H1 (cell line): ENCODE results near the gene TUBGCP6. TPM values are rescaled to one million over a fixed set of nuclear protein-coding genes. Genes with fewer than 3 reads are reported as not detected.

Experiments
- CTCF ChIA-PET: fragments of 300-600 bp; sonication (Branson Sonifier 250); formaldehyde crosslinking; loops from one replicate; lab custom pipeline; 2021; ENCODE audit not compliant: partially characterized antibody; lab: Charles Lee
- POLR2A ChIA-PET: fragments of 300-600 bp; sonication (Branson Sonifier 250); formaldehyde crosslinking; loops from one replicate; lab custom pipeline; 2021; ENCODE audit warnings: inconsistent platforms; ENCODE audit not compliant: partially characterized antibody; lab: Charles Lee
- DNase-seq, 2 experiments: peaks; one replicate each; pipeline versions ENCODE4 v3.0.0 to v3.0.0-alpha.2; 2010 to 2022; ENCODE audit warnings: low spot score in 2 of 2, low read depth in 1 of 2, mixed read lengths in 1 of 2
- FAIRE-seq: peaks from 2 replicates; lab custom pipeline; 2011; peaks lifted over from hg19 to GRCh38; lab: Jason Lieb, UNC
- H2AFZ ChIP-seq: 2 replicates; pipeline ENCODE4 v1.8.1; 2012; ENCODE audit warnings: low read length, inconsistent platforms
- H2AK5ac ChIP-seq: 2 replicates; pipeline ENCODE4 v1.6.1; 2013; ENCODE audit warnings: low read depth, low read length
- H2BK120ac ChIP-seq: replicated peaks from 2 replicates; pipeline ENCODE3; 2013; ENCODE audit warnings: low read depth, low read length, inconsistent platforms
- H2BK12ac ChIP-seq: 2 replicates; pipeline ENCODE4 v1.6.1; 2013; ENCODE audit warnings: low read depth, low read length
- H2BK15ac ChIP-seq: 2 replicates; pipeline ENCODE4 v1.6.1; 2013; ENCODE audit warnings: low read length
- H2BK20ac ChIP-seq: 2 replicates; pipeline ENCODE4 v1.6.1; 2013; ENCODE audit warnings: low read length
- H2BK5ac ChIP-seq: 2 replicates; pipeline ENCODE4 v1.6.1; 2013; ENCODE audit warnings: low read depth, low read length
- H3K14ac ChIP-seq: 2 replicates; pipeline ENCODE4 v1.6.1; 2013; ENCODE audit warnings: inconsistent platforms; ENCODE audit not compliant: insufficient read length
- H3K18ac ChIP-seq: 2 replicates; pipeline ENCODE4 v1.6.1; 2013; ENCODE audit warnings: low read length; ENCODE audit errors: extremely low read depth
- H3K23ac ChIP-seq: 2 replicates; pipeline ENCODE4 v1.6.1; 2013; ENCODE audit warnings: inconsistent platforms; ENCODE audit not compliant: insufficient read length
- H3K23me2 ChIP-seq: 2 replicates; pipeline ENCODE4 v1.6.1; 2013; ENCODE audit warnings: low read depth, low read length
- H3K27ac ChIP-seq: 2 replicates; pipeline ENCODE4 v1.6.1; 2011; ENCODE audit warnings: low read depth, low read length, inconsistent platforms
- H3K27me3 ChIP-seq, 4 experiments: replicated peaks in 1 of 4; 1 replicate in 1 of 4; 2 replicates in 3 of 4; pipeline versions ENCODE4 v1.6.1 to v1.8.1; 2011 to 2013; ENCODE audit warnings: low read length in 3 of 4, mild to moderate bottlenecking in 3 of 4, inconsistent platforms in 2 of 4, mixed read lengths in 2 of 4, moderate library complexity in 1 of 4; ENCODE audit not compliant: control insufficient read depth in 3 of 4, insufficient read depth in 3 of 4; ENCODE audit errors: extremely low read depth in 1 of 4
- H3K36me3 ChIP-seq, 4 experiments: 2 replicates each; pipeline versions ENCODE4 v1.6.1 to v1.8.1; 2011 to 2013; ENCODE audit warnings: mild to moderate bottlenecking in 4 of 4, low read length in 3 of 4, moderate library complexity in 2 of 4, control low read depth in 1 of 4, inconsistent platforms in 1 of 4; ENCODE audit not compliant: insufficient read depth in 4 of 4, control insufficient read depth in 2 of 4
- H3K4ac ChIP-seq: replicated peaks from 2 replicates; pipeline ENCODE3; 2013; ENCODE audit warnings: low read length, low read depth, mixed read lengths, inconsistent platforms; ENCODE audit not compliant: insufficient read length
- H3K4me1 ChIP-seq, 4 experiments: replicated peaks in 1 of 4; 1 replicate in 1 of 4; 2 replicates in 3 of 4; pipeline versions ENCODE4 v1.6.1 to v1.8.1; 2011 to 2013; ENCODE audit warnings: low read length in 3 of 4, inconsistent platforms in 2 of 4, mixed read lengths in 1 of 4; ENCODE audit not compliant: insufficient read depth in 4 of 4, control insufficient read depth in 3 of 4
- H3K4me2 ChIP-seq, 2 experiments: 2 replicates each; pipeline versions ENCODE4 v1.6.1 to v1.8.1; 2011 to 2013; ENCODE audit warnings: low read depth in 2 of 2, low read length in 2 of 2, control low read depth in 1 of 2, inconsistent platforms in 1 of 2, mild to moderate bottlenecking in 1 of 2; ENCODE audit not compliant: insufficient read depth in 1 of 2
- H3K4me3 ChIP-seq, 4 experiments: fragments of 200-600, 300-600 bp in 1 of 4; sonication (generic), shearing (Covaris generic), sonication (Bioruptor Twin) in 1 of 4; 2 replicates each; pipeline versions ENCODE4 v1.5.1 to v1.8.1; 2011 to 2016; ENCODE audit warnings: low read length in 4 of 4, low read depth in 3 of 4, control low read depth in 2 of 4, inconsistent platforms in 2 of 4, mild to moderate bottlenecking in 2 of 4, mixed read lengths in 1 of 4, moderate library complexity in 1 of 4; ENCODE audit not compliant: insufficient read depth in 2 of 4; ENCODE audit errors: extremely low read depth in 1 of 4
- H3K56ac ChIP-seq: replicated peaks from 2 replicates; pipeline ENCODE3; 2013; ENCODE audit warnings: low read depth, mild to moderate bottlenecking, mixed read lengths, low read length, inconsistent platforms; ENCODE audit not compliant: insufficient read length
- H3K79me1 ChIP-seq: 2 replicates; pipeline ENCODE4 v1.6.1; 2013; ENCODE audit warnings: low read depth, low read length, control low read depth
- H3K79me2 ChIP-seq, 2 experiments: 2 replicates each; pipeline versions ENCODE4 v1.6.1 to v1.8.1; 2012 to 2013; ENCODE audit warnings: low read length in 2 of 2, mild to moderate bottlenecking in 2 of 2, inconsistent platforms in 1 of 2; ENCODE audit not compliant: insufficient read depth in 2 of 2, control insufficient read depth in 1 of 2
- H3K9ac ChIP-seq, 4 experiments: replicated peaks in 1 of 4; 1 replicate in 1 of 4; 2 replicates in 3 of 4; pipeline versions ENCODE4 v1.6.1 to v1.8.1; 2011 to 2013; ENCODE audit warnings: low read depth in 3 of 4, low read length in 3 of 4, control low read depth in 2 of 4, mild to moderate bottlenecking in 2 of 4, moderate library complexity in 2 of 4, inconsistent platforms in 1 of 4; ENCODE audit errors: extremely low read depth in 1 of 4
- H3K9me3 ChIP-seq, 2 experiments: 2 replicates each; pipeline versions ENCODE4 v1.6.1 to v1.8.1; 2012 to 2013; ENCODE audit warnings: mild to moderate bottlenecking in 2 of 2, moderate library complexity in 2 of 2, control low read depth in 1 of 2, inconsistent platforms in 1 of 2, low read depth in 1 of 2, low read length in 1 of 2, mixed read lengths in 1 of 2; ENCODE audit not compliant: insufficient read depth in 2 of 2
- H4K20me1 ChIP-seq, 2 experiments: replicated peaks in 1 of 2; 2 replicates each; pipeline versions ENCODE3 to v1.8.1; 2011 to 2013; ENCODE audit warnings: inconsistent platforms in 2 of 2, low read length in 2 of 2, mild to moderate bottlenecking in 1 of 2; ENCODE audit not compliant: insufficient read depth in 2 of 2, control insufficient read depth in 1 of 2
- H4K5ac ChIP-seq: 2 replicates; pipeline ENCODE4 v1.6.1; 2013; ENCODE audit warnings: low read length, low read depth, mixed read lengths, inconsistent platforms; ENCODE audit not compliant: insufficient read length
- H4K8ac ChIP-seq: 2 replicates; pipeline ENCODE4 v1.8.0; 2013; ENCODE audit warnings: mild to moderate bottlenecking, moderate library complexity, low read length, inconsistent platforms; ENCODE audit not compliant: insufficient read depth; ENCODE audit errors: extremely low read depth
- H4K91ac ChIP-seq: replicated peaks from 2 replicates; pipeline ENCODE3; 2013; ENCODE audit warnings: low read length, mixed read lengths, inconsistent platforms; ENCODE audit not compliant: insufficient read length
- BRCA1 ChIP-seq: IDR thresholded peaks from 2 replicates; pipeline ENCODE4 v1.6.1; 2012; ENCODE audit warnings: low read depth, low read length, improper control_type of control experiment
- CBX5 ChIP-seq: fragments of 300-800, 300-1000 bp; sonication (generic); IDR thresholded peaks from 2 replicates; pipeline ENCODE4 v1.7.1; 2016; ENCODE audit warnings: antibody characterized with exemption, low read length, low read depth
- CHD1 ChIP-seq: IDR thresholded peaks from 2 replicates; pipeline ENCODE4 v1.6.1; 2012; ENCODE audit warnings: low read depth, low read length, improper control_type of control experiment
- CHD2 ChIP-seq: IDR thresholded peaks from 2 replicates; pipeline ENCODE4 v1.6.1; 2012; ENCODE audit warnings: low read length, improper control_type of control experiment
- CTBP2 ChIP-seq: IDR thresholded peaks from 2 replicates; pipeline ENCODE4 v1.7.0; 2011; ENCODE audit warnings: borderline replicate concordance, mild to moderate bottlenecking, moderate library complexity, mixed read lengths, low read length; ENCODE audit not compliant: insufficient read depth, insufficient read length
- GTF2F1 ChIP-seq: IDR thresholded peaks from 2 replicates; pipeline ENCODE4 v1.6.1; 2012; ENCODE audit warnings: low read depth, low read length, improper control_type of control experiment, borderline replicate concordance
- JUND ChIP-seq: IDR thresholded peaks from 2 replicates; pipeline ENCODE4 v1.6.1; 2011; ENCODE audit warnings: mild to moderate bottlenecking, improper control_type of control experiment, low read length
- KDM5A ChIP-seq: fragments of 200-600 bp; IDR thresholded peaks from 2 replicates; pipeline ENCODE4 v1.7.1; 2012; ENCODE audit warnings: mild to moderate bottlenecking, low read length, inconsistent platforms, mixed read lengths
- POLR2AphosphoS5 ChIP-seq: IDR thresholded peaks from 2 replicates; pipeline ENCODE4 v1.6.1; 2011; ENCODE audit warnings: low read depth, low read length
- RAD21 ChIP-seq, 2 experiments: IDR thresholded peaks in 1 of 2; conservative IDR thresholded peaks in 1 of 2; 2 replicates each; pipeline ENCODE4 v1.6.1; 2011; ENCODE audit warnings: low read depth in 2 of 2, low read length in 2 of 2, improper control_type of control experiment in 1 of 2, inconsistent platforms in 1 of 2, mild to moderate bottlenecking in 1 of 2, moderate library complexity in 1 of 2
- RBBP5 ChIP-seq: IDR thresholded peaks from 2 replicates; pipeline ENCODE4 v1.7.1; 2012; ENCODE audit warnings: low read depth, mild to moderate bottlenecking, inconsistent platforms, low read length, moderate library complexity, borderline replicate concordance
- TCF12 ChIP-seq: IDR thresholded peaks from 2 replicates; pipeline ENCODE4 v1.6.1; 2011; ENCODE audit warnings: low read depth, mild to moderate bottlenecking, low read length
- WGBS, 2 experiments: shearing (Covaris generic) in 1 of 2; methylation state at CpG; one replicate each; pipeline versions ENCODE4 v1.1.6 to v1.1.7; 2013 to 2015; ENCODE audit warnings: low lambda C conversion rate in 2 of 2, mixed read lengths in 2 of 2, inconsistent platforms in 1 of 2, low coverage in 1 of 2, missing lambda C conversion rate in 1 of 2; ENCODE audit not compliant: insufficient replicate concordance in 2 of 2, insufficient coverage in 1 of 2, insufficient read length in 1 of 2; ENCODE audit errors: extremely low coverage in 1 of 2, missing lambda C conversion rate in 1 of 2; 5-methylcytosine and 5-hydroxymethylcytosine counted together
- polyA plus RNA-seq, 7 experiments: library from polyadenylated mRNA; depleted of rRNA in 3 of 7; stranded (reverse) in 5 of 7; unstranded in 2 of 7; fragments of >200 nt in 5 of 7; fragments of 200-250 nt in 2 of 7; gene quantifications; 1 replicate in 5 of 7; 2 replicates in 1 of 7; 4 replicates in 1 of 7; pipeline versions ENCODE4 v1.2.1 to v1.2.3, GENCODE V29; 2011 to 2013; ENCODE audit warnings: missing spikeins in 2 of 7, mixed read lengths in 2 of 7
- total RNA-seq: library from RNA; stranded (reverse); fragmentation: NEBNext Ultra II Directional; extraction: Animal tissue kit (Norgen Biotek cat#: 25700); gene quantifications from 2 replicates; pipeline ENCODE4 v1.2.1, GENCODE V29; 2021
- TF ChIP-seq, protein P1 (sequence below): IDR thresholded peaks from 2 replicates; pipeline ENCODE4 v1.6.1; 2011; ENCODE audit warnings: low read length, improper control_type of control experiment

The TUBGCP6 gene
- total and polyA plus RNA-seq, 2 of the 8 experiments (the other 6 are each of a cell fraction or from before 2014, with no cell fraction given): 24.2 to 24.7 TPM

GRCh38 chr22:50228366-50228765 is 16.5 kb downstream of the TUBGCP6 start:
- no peak overlapping the region for H3K14ac ChIP-seq
- no peak overlapping the region for H3K18ac ChIP-seq
- H2BK20ac ChIP-seq: no peak overlapping the region
- H3K79me1 ChIP-seq: peaks cover 2% of the 10 kb centered on the region; the same call in 1 of the 2 replicates
- no peak overlapping the region for H3K56ac ChIP-seq
- no peak overlapping the region for H4K5ac ChIP-seq
- CTCF ChIA-PET: interaction anchor here (0.5 to 9.2 kb wide), 2 partner anchors 12 to 16 kb away, joined by 3 to 77 read pairs; no protein-coding TSS in a partner anchor
- H3K27ac ChIP-seq: no peak overlapping the region
- no peak overlapping the region for H3K23ac ChIP-seq
- H2BK120ac ChIP-seq: no peak overlapping the region
- H4K8ac ChIP-seq: no peak overlapping the region
- no peak overlapping the region for H3K4me2 ChIP-seq
- H3K9me3 ChIP-seq: no peaks in the 10 kb centered on the region
- no peak overlapping the region for H2AFZ ChIP-seq
- H4K20me1 ChIP-seq: peaks cover 0 to 11% of the 10 kb centered on the region in 2 experiments
- H3K36me3 ChIP-seq: peaks cover 0 to 5% (median 3%) of the 10 kb centered on the region in 4 experiments; a peak in 5 of 8 replicates
- no peak overlapping the region for H2AK5ac ChIP-seq
- DNase-seq (no peak), FAIRE-seq (no peak)
- no peak overlapping the region for H3K9ac ChIP-seq
- no peaks in the 10 kb centered on the region for H3K4me1 ChIP-seq
- no peaks in the 10 kb centered on the region for H3K79me2 ChIP-seq
- POLR2A ChIA-PET: interaction anchor here (0.9 kb wide), 1 partner anchor 16 kb away, joined by 3 read pairs; the partner anchor contains the start of gene TUBGCP6
- H3K27me3 ChIP-seq: no peaks in the 10 kb centered on the region
- no peak overlapping the region for H3K4me3 ChIP-seq
- H4K91ac ChIP-seq: no peak overlapping the region
- H2BK15ac ChIP-seq: no peak overlapping the region
- 70% methylated on average over 3 of the region's 9 CpGs; no CpG with 5 or more reads in 1 of the 2 experiments for WGBS, 2 experiments
- H3K4ac ChIP-seq: no peak overlapping the region
- H2BK12ac ChIP-seq: no peak overlapping the region
- no peak overlapping the region for H2BK5ac ChIP-seq
- H3K23me2 ChIP-seq: no peaks in the 10 kb centered on the region
- TF ChIP-seq CTBP2 (no peak), GTF2F1 (no peak), JUND (no peak), CBX5 (no peak), POLR2AphosphoS5 (no peak), RBBP5 (no peak), BRCA1 (no peak), CHD1 (no peak), CHD2 (no peak), RAD21 (IDR thresholded peaks at IDR 0.05 in 1 of 2, conservative IDR thresholded peaks at IDR 0.05 in 1 of 2; ENCODE audit: low read depth in 2 of 2, low read length in 2 of 2) (no peak), KDM5A (no peak), TCF12 (no peak)
- TF ChIP-seq, protein P1, sequence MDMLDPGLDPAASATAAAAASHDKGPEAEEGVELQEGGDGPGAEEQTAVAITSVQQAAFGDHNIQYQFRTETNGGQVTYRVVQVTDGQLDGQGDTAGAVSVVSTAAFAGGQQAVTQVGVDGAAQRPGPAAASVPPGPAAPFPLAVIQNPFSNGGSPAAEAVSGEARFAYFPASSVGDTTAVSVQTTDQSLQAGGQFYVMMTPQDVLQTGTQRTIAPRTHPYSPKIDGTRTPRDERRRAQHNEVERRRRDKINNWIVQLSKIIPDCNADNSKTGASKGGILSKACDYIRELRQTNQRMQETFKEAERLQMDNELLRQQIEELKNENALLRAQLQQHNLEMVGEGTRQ: no peak
